ENCODE data around the gene RABGGTA.

RABGGTA gene

GRCh38 chr14:24309538-24310264 is 38.3 kb upstream of the RABGGTA start, which contains the start of gene LTB4R2:
Gene LTB4R2 (plus strand): TSS chr14:24310140. CDS start chr14:24310665, 525 bp downstream.
- Mint-ChIP-seq H3K27ac (peak within 1 kb of the TSS; percentile 46), H3K9me3 (ENCODE audit: low read depth) (no peaks in the 10 kb centered on the region), H3K27me3 (no peaks in the 10 kb centered on the region), H3K4me1 (ENCODE audit: low read depth) (peaks cover 54% of the 10 kb centered on the region), H3K4me3 (peak within 1 kb of the TSS; percentile 80), H3K36me3 (peaks cover 8% of the 10 kb centered on the region)

- Mint-ChIP-seq H3K27ac (no peak overlapping the region), H3K27me3 (no peaks in the 10 kb centered on the region), H3K4me3 (no peak overlapping the region), H3K36me3 (peaks cover 8% of the 10 kb centered on the region), H3K9me3 (ENCODE audit: low read depth) (no peaks in the 10 kb centered on the region), H3K4me1 (ENCODE audit: low read depth) (peaks cover 42% of the 10 kb centered on the region)
Observed at GRCh38 chr14:24308342-24309124, 37.1 kb upstream of the RABGGTA start.

GRCh38 chr14:24307575-24308341 is 36.4 kb upstream of the RABGGTA start, which contains the start of gene CIDEB:
Gene CIDEB (minus strand): TSS chr14:24307977. CDS start chr14:24307858, 119 bp downstream.
- Mint-ChIP-seq H3K27ac (no peak within 1 kb of the TSS), H3K27me3 (no peaks in the 10 kb centered on the region), H3K9me3 (ENCODE audit: low read depth) (no peaks in the 10 kb centered on the region), H3K36me3 (peaks cover 8% of the 10 kb centered on the region), H3K4me3 (no peak within 1 kb of the TSS), H3K4me1 (ENCODE audit: low read depth) (peaks cover 34% of the 10 kb centered on the region)

DNA sequence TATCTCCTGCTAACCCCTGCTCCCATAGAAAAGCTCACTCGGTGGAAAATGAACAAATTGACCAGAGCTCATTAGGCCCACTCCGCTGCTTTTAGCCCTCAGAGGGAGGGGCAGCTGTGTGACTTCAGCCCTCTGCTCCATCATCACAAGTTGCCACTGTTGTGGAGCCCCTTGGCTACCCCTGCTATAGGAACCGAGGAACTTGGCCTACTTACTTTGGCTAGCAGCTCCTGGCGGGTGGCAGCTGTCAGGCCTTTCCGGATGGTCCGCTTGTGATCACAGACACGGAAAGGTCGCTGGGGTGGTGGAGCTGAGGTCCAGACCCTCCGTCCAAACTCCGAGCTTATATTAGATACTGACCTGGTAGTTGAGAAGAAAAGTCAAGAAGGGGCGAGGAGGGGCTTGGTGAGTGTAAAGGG is 35.8 kb upstream of the RABGGTA start:
- Mint-ChIP-seq H3K27me3 (no peaks in the 10 kb centered on the region), H3K4me1 (ENCODE audit: low read depth) (peaks cover 28% of the 10 kb centered on the region), H3K36me3 (peaks cover 8% of the 10 kb centered on the region), H3K9me3 (ENCODE audit: low read depth) (no peaks in the 10 kb centered on the region), H3K27ac (no peak overlapping the region), H3K4me3 (no peak overlapping the region)

DNA sequence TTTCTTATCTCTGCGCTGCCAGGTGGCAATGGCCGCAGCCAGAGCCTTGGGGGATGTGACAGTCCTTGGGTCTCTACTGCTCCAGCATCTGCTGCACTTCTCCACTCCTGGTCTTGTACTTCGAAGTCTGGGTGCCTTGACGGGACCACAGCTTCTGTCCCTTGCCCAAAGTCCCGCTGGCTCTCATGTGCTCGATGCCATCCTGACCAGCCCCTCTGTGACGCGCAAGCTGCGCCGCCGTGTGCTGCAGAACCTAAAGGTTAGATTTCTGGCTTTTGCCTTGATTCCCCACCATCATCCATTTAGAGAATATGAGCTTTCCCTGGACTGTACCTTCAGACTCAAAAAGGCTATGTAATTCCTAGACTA is 32.6 kb upstream of the RABGGTA start:
- Mint-ChIP-seq H3K4me1 (ENCODE audit: low read depth) (peaks cover 26% of the 10 kb centered on the region), H3K27ac (no peak overlapping the region), H3K9me3 (ENCODE audit: low read depth) (no peaks in the 10 kb centered on the region), H3K36me3 (peaks cover 11% of the 10 kb centered on the region), H3K4me3 (no peak overlapping the region), H3K27me3 (no peaks in the 10 kb centered on the region)

DNA sequence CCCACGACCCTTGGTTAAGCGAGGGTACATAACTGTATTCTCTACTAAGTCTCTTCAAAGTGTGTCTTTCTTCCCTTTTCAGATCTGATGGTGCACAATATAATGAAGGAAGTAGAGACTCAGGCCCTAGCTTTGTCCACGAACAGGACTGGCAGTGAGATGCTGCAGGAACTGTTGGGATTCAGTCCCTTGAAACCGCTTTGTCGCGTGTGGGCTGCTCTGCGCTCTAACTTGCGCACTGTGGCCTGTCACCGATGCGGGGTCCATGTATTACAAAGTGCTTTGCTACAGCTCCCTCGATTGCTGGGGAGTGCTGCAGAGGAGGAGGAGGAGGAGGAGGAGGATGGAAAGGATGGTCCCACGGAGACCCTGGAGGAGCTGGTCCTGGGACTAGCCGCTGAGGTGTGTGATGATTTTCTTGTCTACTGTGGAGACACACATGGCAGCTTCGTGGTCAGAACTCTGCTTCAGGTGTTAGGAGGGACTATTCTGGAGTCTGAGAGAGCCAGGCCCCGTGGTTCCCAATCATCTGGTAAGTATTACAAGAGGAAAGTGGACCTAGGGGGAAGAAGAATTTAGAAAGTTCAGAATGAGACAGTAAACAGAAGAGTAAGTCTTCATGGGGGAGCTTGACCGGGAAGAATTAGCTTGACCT is 29.1 kb upstream of the RABGGTA start:
- H3K4me1 Mint-ChIP-seq (ENCODE audit: low read depth), result peaks cover 42% of the 10 kb centered on the region
- peak overlapping the region; percentile 50 for H3K27ac Mint-ChIP-seq

GRCh38 chr14:24299255-24300191 is 28.1 kb upstream of the RABGGTA start, which contains the start of the genes DHRS1 and NOP9:
Gene DHRS1 (minus strand): TSS chr14:24299780. CDS start chr14:24299106, 674 bp downstream.
Gene NOP9 (plus strand): TSS chr14:24299850. CDS start chr14:24299955, 105 bp downstream.
- peak within 1 kb of the TSS; percentile 96 for H3K4me3 Mint-ChIP-seq
- H3K4me1 Mint-ChIP-seq (ENCODE audit: low read depth), result peaks cover 42% of the 10 kb centered on the region
- H3K27me3 Mint-ChIP-seq, result no peaks in the 10 kb centered on the region
- peaks cover 7% of the 10 kb centered on the region for H3K36me3 Mint-ChIP-seq
- no peaks in the 10 kb centered on the region for H3K9me3 Mint-ChIP-seq (ENCODE audit: low read depth)
- peak within 1 kb of the TSS; percentile 94 for H3K27ac Mint-ChIP-seq

More for the DNA sequence above, 29.1 kb upstream of the RABGGTA start:
- Mint-ChIP-seq H3K27me3 (no peaks in the 10 kb centered on the region), H3K9me3 (ENCODE audit: low read depth) (no peaks in the 10 kb centered on the region), H3K36me3 (peaks cover 13% of the 10 kb centered on the region), H3K4me3 (peak overlapping the region; percentile 96)

GRCh38 chr14:24298892-24299254 is 27.5 kb upstream of the RABGGTA start:
- H3K27me3 Mint-ChIP-seq, result no peaks in the 10 kb centered on the region
- H3K4me3 Mint-ChIP-seq, result peak overlapping the region; percentile 96

GRCh38 chr14:24297190-24297964 is 26.0 kb upstream of the RABGGTA start:
- Mint-ChIP-seq H3K36me3 (peaks cover 12% of the 10 kb centered on the region), H3K4me1 (ENCODE audit: low read depth) (peaks cover 42% of the 10 kb centered on the region), H3K27ac (peak overlapping the region; percentile 23), H3K9me3 (ENCODE audit: low read depth) (no peaks in the 10 kb centered on the region), H3K27me3 (no peaks in the 10 kb centered on the region), H3K4me3 (peak overlapping the region; percentile 11)

More at GRCh38 chr14:24298892-24299254, 27.5 kb upstream of the RABGGTA start:
- peaks cover 9% of the 10 kb centered on the region for H3K36me3 Mint-ChIP-seq
- H3K27ac Mint-ChIP-seq, result peak overlapping the region; percentile 94
- no peaks in the 10 kb centered on the region for H3K9me3 Mint-ChIP-seq (ENCODE audit: low read depth)
- H3K4me1 Mint-ChIP-seq (ENCODE audit: low read depth), result peaks cover 42% of the 10 kb centered on the region

DNA sequence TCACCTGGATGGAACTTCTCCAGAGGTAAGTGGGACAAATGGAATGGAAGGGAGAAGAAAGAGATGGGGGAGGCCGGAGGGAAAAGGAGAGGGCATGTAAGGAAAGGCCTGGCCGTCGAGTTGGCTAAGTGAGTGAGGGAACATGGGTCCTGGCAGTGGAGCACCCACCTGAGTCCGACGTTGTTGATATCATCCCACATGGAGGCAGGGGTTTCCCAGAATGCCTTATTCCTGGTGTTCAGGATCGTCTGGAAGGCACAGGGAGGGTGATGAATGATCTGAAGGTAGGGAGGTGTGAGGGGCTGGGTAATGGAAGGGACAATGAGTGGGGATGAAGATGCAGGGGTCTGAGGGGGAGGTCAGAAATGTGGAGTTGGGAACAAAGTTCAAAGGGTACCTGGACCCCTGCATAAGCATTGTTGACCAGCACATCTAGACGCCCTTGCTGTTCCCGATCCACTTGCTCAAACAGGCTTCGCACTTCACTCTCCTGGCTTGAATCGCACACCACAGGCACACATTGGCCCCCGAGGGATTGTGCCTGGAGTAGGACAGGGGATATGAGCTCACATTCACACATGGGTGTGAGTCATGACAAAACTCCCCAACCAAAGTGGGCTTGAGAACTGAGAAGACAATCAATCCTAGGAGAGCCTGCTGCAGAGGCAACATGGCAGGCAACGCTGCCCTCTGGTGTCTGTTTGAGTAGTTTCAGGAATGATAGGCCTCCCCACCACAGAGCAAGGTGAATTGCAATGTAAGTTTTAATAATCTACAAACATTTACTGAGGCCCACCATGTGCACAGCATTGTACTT is 25.2 kb upstream of the RABGGTA start:
- Mint-ChIP-seq H3K4me3 (peak overlapping the region; percentile 69), H3K9me3 (ENCODE audit: low read depth) (no peaks in the 10 kb centered on the region), H3K27me3 (no peaks in the 10 kb centered on the region), H3K36me3 (peaks cover 12% of the 10 kb centered on the region), H3K4me1 (ENCODE audit: low read depth) (peaks cover 41% of the 10 kb centered on the region), H3K27ac (peak overlapping the region; percentile 93)

GRCh38 chr14:24293525-24293924 is 22.1 kb upstream of the RABGGTA start:
- no peaks in the 10 kb centered on the region for H3K9me3 Mint-ChIP-seq (ENCODE audit: low read depth)
- H3K36me3 Mint-ChIP-seq, result peaks cover 18% of the 10 kb centered on the region
- H3K27me3 Mint-ChIP-seq, result no peaks in the 10 kb centered on the region
- H3K27ac Mint-ChIP-seq, result no peak overlapping the region
- no peak overlapping the region for H3K4me3 Mint-ChIP-seq
- peaks cover 36% of the 10 kb centered on the region for H3K4me1 Mint-ChIP-seq (ENCODE audit: low read depth)

DNA sequence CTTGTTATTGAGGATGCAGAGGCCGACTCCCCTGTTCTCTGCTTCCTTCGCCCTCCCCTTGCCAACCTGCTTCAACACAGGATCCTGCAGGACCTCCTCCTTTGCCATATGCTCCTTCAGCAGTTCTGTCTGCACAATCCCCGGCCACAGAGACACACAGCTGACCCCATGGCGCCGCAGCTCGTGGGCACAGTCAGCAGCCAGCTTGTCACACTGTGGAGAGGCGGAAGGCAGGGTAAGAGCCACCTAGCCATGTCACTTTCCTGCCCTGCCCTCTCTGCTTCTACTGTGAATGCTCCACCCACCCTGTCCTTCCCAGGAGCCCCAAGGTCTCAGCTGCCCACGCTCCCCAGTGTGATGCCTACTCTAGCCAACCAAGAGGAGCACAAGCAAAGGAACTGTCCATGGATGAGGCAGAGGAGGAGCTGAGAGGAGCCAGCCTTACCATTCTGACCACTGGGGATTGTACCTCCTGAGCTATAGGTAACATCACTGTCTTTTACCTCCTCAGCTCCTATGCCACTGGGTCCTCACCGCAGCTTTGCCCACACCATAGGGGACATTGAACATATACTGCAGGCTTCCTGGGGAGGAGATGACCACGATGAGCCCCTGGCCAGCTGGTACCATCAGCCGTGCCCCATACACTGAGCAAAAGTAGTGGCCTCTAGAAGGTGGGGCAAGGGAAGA is 20.9 kb upstream of the RABGGTA start:
- Mint-ChIP-seq H3K36me3 (peaks cover 24% of the 10 kb centered on the region), H3K27me3 (no peaks in the 10 kb centered on the region), H3K9me3 (ENCODE audit: low read depth) (no peaks in the 10 kb centered on the region), H3K4me3 (no peak overlapping the region), H3K27ac (no peak overlapping the region), H3K4me1 (ENCODE audit: low read depth) (peaks cover 31% of the 10 kb centered on the region)

All from activated naive CD8-positive, alpha-beta T cell (primary cell).